Activated CD4-positive, alpha-beta T cell treated with anti-CD3 and anti-CD28 coated beads, Interleukin-2, amount 50 U/mL, for 16 hours (primary cell): ENCODE measurements around the gene RARG.
"Not testable (repeated sequence)": the region's sequence is repeated elsewhere in the genome, so short reads cannot be mapped to it uniquely, and the experiment has no call there.

Experiments
- DNase-seq: peaks from one replicate; pipeline ENCODE4 v3.0.0-alpha.2; 2020

RARG gene

GRCh38 chr12:53163008-53163407, 69.0 kb downstream of the RARG start:
- not testable (repeated sequence) for DNase-seq

- no peak for DNase-seq
These were observed 70.7 kb downstream of the RARG start for GRCh38 chr12:53161119-53161911.

- DNase-seq = no peak
These were observed 71.3 kb downstream of the RARG start for GRCh38 chr12:53160673-53161072.
